G401 (cell line): Measurements from ENCODE around the gene POLR2J2. TPM values are rescaled to one million over a fixed set of nuclear protein-coding genes. Genes with fewer than 3 reads are reported as not detected.

Experiments used
- total RNA-seq: library from RNA; depleted of rRNA; stranded (reverse); fragments of >200 nt; shearing (Covaris generic); gene quantifications from 2 replicates; pipeline ENCODE4 v1.2.3, GENCODE V29; 2014; rRNA removed

The POLR2J2 gene
- total RNA-seq, 1 experiment from 2014 or later: not detected

Other genes with a start within 250 kb of the POLR2J2 start
- 106 and 147 TPM in 2 replicates for gene ORAI2, start 238.1 kb downstream of the POLR2J2 start, total RNA-seq
- gene ALKBH4, start 206.8 kb downstream of the POLR2J2 start, total RNA-seq: 35.9 and 73.3 TPM in 2 replicates
- gene LRWD1, start 206.7 kb downstream of the POLR2J2 start, total RNA-seq: 60.6 and 75.4 TPM in 2 replicates
- 53.6 and 57.6 TPM in 2 replicates for gene POLR2J, start 192.7 kb downstream of the POLR2J2 start, total RNA-seq
- gene RASA4B, start 153.9 kb downstream of the POLR2J2 start, total RNA-seq: 2.7 and 3.0 TPM in 2 replicates
- 6.6 TPM in 1 of 2 replicates, not detected in the other for gene UPK3BL2, start 128.0 kb downstream of the POLR2J2 start, total RNA-seq
- gene SPDYE2, start 120.4 kb downstream of the POLR2J2 start, total RNA-seq: not detected in 2 replicates
- gene POLR2J3, start 99.1 kb downstream of the POLR2J2 start, total RNA-seq: 6.5 TPM in 2 replicates
- 4.3 and 9.4 TPM in 2 replicates for gene RASA4, start 54.9 kb downstream of the POLR2J2 start, total RNA-seq
- 1.2 and 4.7 TPM in 2 replicates for gene UPK3BL1, start 28.9 kb downstream of the POLR2J2 start, total RNA-seq
- gene SPDYE2B, start 21.3 kb downstream of the POLR2J2 start, total RNA-seq: not detected in 2 replicates
- gene FAM185A, start 77.3 kb upstream of the POLR2J2 start, total RNA-seq: 16.1 and 21.0 TPM in 2 replicates
- 0.58 and 2.1 TPM in 2 replicates for gene LRRC17, start 241.3 kb upstream of the POLR2J2 start, total RNA-seq